Loucy (cell line): ENCODE data around the gene CACNA1C.

ENCODE experiments used
- H2AFZ ChIP-seq: fragments of 200-600 bp; sonication (generic); 2 replicates; pipeline ENCODE4 v1.6.0; 2016; ENCODE audit warnings: antibody characterized with exemption, mild to moderate bottlenecking, low read length, moderate library complexity
- H3F3A ChIP-seq: fragments of 200-600 bp; 2 replicates; pipeline ENCODE4 v1.6.0; 2016; ENCODE audit warnings: antibody characterized with exemption, low read depth, mild to moderate bottlenecking
- H3K27me3 ChIP-seq: fragments of 200-600 bp; sonication (generic); 2 replicates; pipeline ENCODE4 v1.6.1; 2014; ENCODE audit warnings: low read length, mild to moderate bottlenecking; ENCODE audit not compliant: insufficient read depth, poor library complexity, severe bottlenecking
- H3K36me3 ChIP-seq: fragments of 200-600 bp; sonication (generic); 2 replicates; pipeline ENCODE4 v1.6.1; 2016; ENCODE audit warnings: low read length; ENCODE audit not compliant: insufficient read depth
- H3K4me1 ChIP-seq: fragments of 200-600 bp; sonication (generic); 2 replicates; pipeline ENCODE4 v1.5.1; 2014; ENCODE audit warnings: low read length, mild to moderate bottlenecking; ENCODE audit not compliant: insufficient read depth, poor library complexity, severe bottlenecking
- H3K4me2 ChIP-seq: fragments of 200-600 bp; sonication (generic); 2 replicates; pipeline ENCODE4 v1.6.0; 2014; ENCODE audit warnings: antibody characterized with exemption, low read length, low read depth, mild to moderate bottlenecking; ENCODE audit not compliant: poor library complexity, severe bottlenecking
- H3K4me3 ChIP-seq: fragments of 200-600 bp; sonication (generic); 2 replicates; pipeline ENCODE4 v1.5.1; 2014; ENCODE audit warnings: low read length, mild to moderate bottlenecking, mixed read lengths; ENCODE audit not compliant: poor library complexity, severe bottlenecking
- H3K79me2 ChIP-seq: fragments of 200-600 bp; sonication (generic); 2 replicates; pipeline ENCODE4 v1.6.1; 2014; ENCODE audit warnings: low read length; ENCODE audit not compliant: insufficient read depth
- H3K9ac ChIP-seq: fragments of 200-600 bp; sonication (generic); 2 replicates; pipeline ENCODE4 v1.6.0; 2014; ENCODE audit warnings: mild to moderate bottlenecking, low read depth, low read length, moderate library complexity; ENCODE audit not compliant: poor library complexity, severe bottlenecking
- H3K9me2 ChIP-seq: fragments of 200-600 bp; sonication (generic); replicated peaks from 2 replicates; pipeline ENCODE4 v1.6.1; 2016; ENCODE audit warnings: low read depth, low read length, mixed read lengths
- H3K9me3 ChIP-seq: fragments of 200-600 bp; sonication (generic); 2 replicates; pipeline ENCODE4 v1.6.1; 2014; ENCODE audit warnings: mild to moderate bottlenecking, antibody characterized with exemption, low read length, low read depth; ENCODE audit not compliant: insufficient read depth
- H4K20me1 ChIP-seq: fragments of 200-600 bp; sonication (generic); 2 replicates; pipeline ENCODE4 v1.6.0; 2014; ENCODE audit warnings: antibody characterized with exemption, low read length, mild to moderate bottlenecking; ENCODE audit not compliant: insufficient read depth, poor library complexity, severe bottlenecking
- CTCF ChIP-seq: fragments of 200-600 bp; sonication (generic); conservative IDR thresholded peaks from 2 replicates; pipeline ENCODE4 v1.5.1; 2014; ENCODE audit warnings: mild to moderate bottlenecking, antibody characterized with exemption, low read length
- EZH2phosphoT487 ChIP-seq: fragments of 200-600 bp; IDR thresholded peaks from 2 replicates; pipeline ENCODE4 v1.6.1; 2018; ENCODE audit warnings: antibody characterized with exemption, mild to moderate bottlenecking, moderate library complexity, borderline replicate concordance

Gene CACNA1C

DNA sequence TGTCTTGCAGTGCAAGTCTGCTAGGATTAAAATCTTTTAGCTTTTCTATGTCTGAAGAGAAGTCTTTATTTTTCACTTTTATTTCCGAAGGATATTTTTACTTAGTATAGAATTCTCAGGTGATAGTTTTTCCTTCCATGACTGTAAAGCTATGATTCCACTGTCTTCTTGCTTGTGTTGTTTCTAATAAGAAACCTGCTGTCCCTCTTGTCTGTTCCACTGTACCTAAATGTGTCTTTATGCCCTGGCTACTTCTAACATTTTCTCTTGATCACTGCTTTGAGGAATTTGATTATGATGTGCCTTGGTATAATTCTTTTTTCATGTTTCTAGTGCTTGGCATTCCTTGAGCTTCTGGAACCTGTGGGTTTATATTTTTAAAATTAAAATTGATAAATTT lies 228.7 kb downstream of the CACNA1C start:
- no peaks in the 10 kb centered on the region for H3K27me3 ChIP-seq
- H3K4me2 ChIP-seq = no peak overlapping the region
- H3F3A ChIP-seq = no peaks in the 10 kb centered on the region
- H3K4me1 ChIP-seq = peaks cover 11% of the 10 kb centered on the region
- no peaks in the 10 kb centered on the region for H3K9me2 ChIP-seq
- no peaks in the 10 kb centered on the region for H3K36me3 ChIP-seq
- H2AFZ ChIP-seq = no peak overlapping the region
- H3K9me3 ChIP-seq = no peaks in the 10 kb centered on the region
- no peak overlapping the region for H3K4me3 ChIP-seq
- TF ChIP-seq EZH2phosphoT487 (no peak), CTCF (no peak)
- no peaks in the 10 kb centered on the region for H3K79me2 ChIP-seq
- H3K9ac ChIP-seq = no peak overlapping the region
- no peaks in the 10 kb centered on the region for H4K20me1 ChIP-seq

DNA sequence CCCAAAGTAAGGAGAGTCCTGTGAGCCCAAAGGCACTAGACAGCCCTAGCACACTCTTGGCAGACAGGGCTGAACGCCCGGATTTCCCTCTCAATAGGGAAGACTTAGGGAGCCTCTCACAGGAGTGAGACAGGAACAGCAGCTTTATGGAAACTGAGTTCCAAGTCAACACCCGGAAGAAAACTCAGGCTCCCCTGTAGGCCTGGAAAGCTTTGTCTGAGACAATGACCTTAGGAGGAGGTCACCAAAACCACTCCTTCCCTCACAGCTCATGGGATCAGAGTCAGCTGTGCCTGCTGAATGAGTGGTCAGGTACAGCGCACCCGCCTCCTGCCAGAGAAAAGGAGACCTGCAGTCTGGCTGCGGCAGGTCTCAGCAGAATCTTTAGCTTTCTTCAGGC lies 229.5 kb downstream of the CACNA1C start:
- H3K79me2 ChIP-seq = no peaks in the 10 kb centered on the region
- H3K9me2 ChIP-seq = no peaks in the 10 kb centered on the region
- no peak overlapping the region for H3K4me2 ChIP-seq
- no peaks in the 10 kb centered on the region for H4K20me1 ChIP-seq
- no peak overlapping the region for H3K9ac ChIP-seq
- no peak overlapping the region for H3K4me3 ChIP-seq
- peaks cover 11% of the 10 kb centered on the region for H3K4me1 ChIP-seq
- no peaks in the 10 kb centered on the region for H3F3A ChIP-seq
- H3K27me3 ChIP-seq = no peaks in the 10 kb centered on the region
- no peak for TF ChIP-seq CTCF
- TF ChIP-seq EZH2phosphoT487 = no peak
- no peaks in the 10 kb centered on the region for H3K9me3 ChIP-seq
- H2AFZ ChIP-seq = no peak overlapping the region
- no peaks in the 10 kb centered on the region for H3K36me3 ChIP-seq

DNA sequence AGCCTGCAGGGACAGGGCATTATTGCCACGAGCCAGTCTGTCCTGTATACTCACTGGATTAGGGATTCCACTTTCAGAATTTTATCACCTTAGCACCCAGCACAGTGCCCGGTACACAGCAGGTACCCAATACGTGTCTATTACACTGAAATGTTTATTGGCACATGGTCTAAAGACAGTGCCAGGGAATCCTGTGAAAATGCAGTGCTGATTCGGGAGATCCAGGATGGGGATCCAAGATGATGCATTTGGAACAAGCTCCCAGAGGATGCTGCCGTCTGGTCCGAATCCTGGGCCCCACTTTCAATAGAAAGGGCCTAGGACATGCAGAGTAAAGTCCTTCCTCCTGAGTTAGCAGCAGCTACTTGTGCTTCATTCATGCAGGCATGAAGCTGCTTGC lies 230.7 kb downstream of the CACNA1C start:
- Histone ChIP-seq H3K9me2 (no peaks in the 10 kb centered on the region), H4K20me1 (no peaks in the 10 kb centered on the region), H3K4me2 (peak overlapping the region; percentile 41), H3K9ac (peak overlapping the region; percentile 19), H3K79me2 (no peaks in the 10 kb centered on the region), H3K4me3 (no peak overlapping the region), H3K36me3 (no peaks in the 10 kb centered on the region), H3K4me1 (peaks cover 11% of the 10 kb centered on the region), H3K27me3 (no peaks in the 10 kb centered on the region), H3K9me3 (no peaks in the 10 kb centered on the region), H3F3A (no peaks in the 10 kb centered on the region), H2AFZ (peak overlapping the region; percentile 75)
- TF ChIP-seq EZH2phosphoT487 (no peak), CTCF (no peak)
